Measurements from ENCODE around the gene TPRG1.

TPRG1 gene

GRCh38 chr3:189275852-189276251 is 104.1 kb downstream of the TPRG1 start:
- ATAC-seq (no peak), DNase-seq (ENCODE audit: low spot score in 2 of 2) (no peak)
- Mint-ChIP-seq H3K27ac (no peak overlapping the region), H3K4me3 (no peak overlapping the region), H3K36me3 (no peaks in the 10 kb centered on the region), H3K4me1 (peaks cover 27% of the 10 kb centered on the region), H3K9me3 (peaks cover 3% of the 10 kb centered on the region)

GRCh38 chr3:189276444-189277219 is 104.9 kb downstream of the TPRG1 start:
- no peak overlapping the region for H3K4me3 Mint-ChIP-seq
- no peaks in the 10 kb centered on the region for H3K36me3 Mint-ChIP-seq
- H3K27ac Mint-ChIP-seq = no peak overlapping the region
- H3K9me3 Mint-ChIP-seq = peaks cover 3% of the 10 kb centered on the region
- no peak for ATAC-seq
- H3K4me1 Mint-ChIP-seq = peaks cover 27% of the 10 kb centered on the region
- no peak for DNase-seq (ENCODE audit: low spot score in 2 of 2)

- Mint-ChIP-seq H3K9me3 (peaks cover 3% of the 10 kb centered on the region), H3K36me3 (no peaks in the 10 kb centered on the region), H3K4me3 (no peak overlapping the region), H3K4me1 (peaks cover 23% of the 10 kb centered on the region), H3K27ac (no peak overlapping the region)
- ATAC-seq = peak; percentile 51
- DNase-seq (ENCODE audit: low spot score in 2 of 2) = no peak
Measured at GRCh38 chr3:189277711-189278110, 105.9 kb downstream of the TPRG1 start.

- H3K4me3 Mint-ChIP-seq = no peak overlapping the region
- no peaks in the 10 kb centered on the region for H3K36me3 Mint-ChIP-seq
- peaks cover 21% of the 10 kb centered on the region for H3K4me1 Mint-ChIP-seq
- ATAC-seq (no peak), DNase-seq (ENCODE audit: low spot score in 2 of 2) (no peak)
- peaks cover 3% of the 10 kb centered on the region for H3K9me3 Mint-ChIP-seq
- no peak overlapping the region for H3K27ac Mint-ChIP-seq
Measured at GRCh38 chr3:189278221-189278620, 106.5 kb downstream of the TPRG1 start.

GRCh38 chr3:189282189-189282588 is 110.4 kb downstream of the TPRG1 start:
- Mint-ChIP-seq H3K4me1 (peaks cover 21% of the 10 kb centered on the region), H3K4me3 (no peak overlapping the region), H3K9me3 (no peaks in the 10 kb centered on the region), H3K36me3 (no peaks in the 10 kb centered on the region), H3K27ac (no peak overlapping the region)
- no peak for DNase-seq (ENCODE audit: low spot score in 2 of 2)
- no peak for ATAC-seq

GRCh38 chr3:189282741-189283140 is 111.0 kb downstream of the TPRG1 start:
- Mint-ChIP-seq H3K4me3 (no peak overlapping the region), H3K36me3 (no peaks in the 10 kb centered on the region)

GRCh38 chr3:189286188-189286587 is 114.4 kb downstream of the TPRG1 start:
- Mint-ChIP-seq H3K36me3 (no peaks in the 10 kb centered on the region), H3K9me3 (no peaks in the 10 kb centered on the region), H3K27ac (no peak overlapping the region), H3K4me1 (peaks cover 31% of the 10 kb centered on the region), H3K4me3 (no peak overlapping the region)
- DNase-seq (ENCODE audit: low spot score in 2 of 2) (no peak), ATAC-seq (no peak)

More at GRCh38 chr3:189282741-189283140, 111.0 kb downstream of the TPRG1 start:
- ATAC-seq (no peak), DNase-seq (ENCODE audit: low spot score in 2 of 2) (no peak)
- H3K4me1 Mint-ChIP-seq = peaks cover 20% of the 10 kb centered on the region
- H3K9me3 Mint-ChIP-seq = no peaks in the 10 kb centered on the region
- H3K27ac Mint-ChIP-seq = no peak overlapping the region

- Mint-ChIP-seq H3K9me3 (no peaks in the 10 kb centered on the region), H3K36me3 (no peaks in the 10 kb centered on the region), H3K4me1 (peaks cover 31% of the 10 kb centered on the region), H3K27ac (no peak overlapping the region), H3K4me3 (no peak overlapping the region)
- no peak for DNase-seq (ENCODE audit: low spot score in 2 of 2)
- ATAC-seq = no peak
Measured at GRCh38 chr3:189286916-189287315, 115.1 kb downstream of the TPRG1 start.

GRCh38 chr3:189288348-189289235 is 116.8 kb downstream of the TPRG1 start:
- peaks cover 31% of the 10 kb centered on the region for H3K4me1 Mint-ChIP-seq
- no peaks in the 10 kb centered on the region for H3K9me3 Mint-ChIP-seq
- H3K27ac Mint-ChIP-seq = no peak overlapping the region
- H3K36me3 Mint-ChIP-seq = no peaks in the 10 kb centered on the region
- DNase-seq (ENCODE audit: low spot score in 2 of 2) (peak in 1 of 2 donors; percentile 58), ATAC-seq (peak; percentile 93)
- H3K4me3 Mint-ChIP-seq = peak overlapping the region; percentile 4

GRCh38 chr3:189289251-189289650 is 117.5 kb downstream of the TPRG1 start:
- Mint-ChIP-seq H3K4me1 (peaks cover 31% of the 10 kb centered on the region), H3K9me3 (no peaks in the 10 kb centered on the region), H3K27ac (no peak overlapping the region), H3K36me3 (no peaks in the 10 kb centered on the region), H3K4me3 (peak overlapping the region; percentile 4)
- ATAC-seq (no peak), DNase-seq (ENCODE audit: low spot score in 2 of 2) (no peak)

- Mint-ChIP-seq H3K4me1 (peaks cover 22% of the 10 kb centered on the region), H3K27ac (no peak overlapping the region), H3K4me3 (no peak overlapping the region), H3K36me3 (no peaks in the 10 kb centered on the region), H3K9me3 (no peaks in the 10 kb centered on the region)
- DNase-seq (ENCODE audit: low spot score in 2 of 2) = no peak
- no peak for ATAC-seq
Measured at GRCh38 chr3:189292667-189293484, 121.1 kb downstream of the TPRG1 start.

GRCh38 chr3:189294649-189295048 is 122.9 kb downstream of the TPRG1 start:
- DNase-seq (ENCODE audit: low spot score in 2 of 2) = no peak
- no peak overlapping the region for H3K27ac Mint-ChIP-seq
- H3K4me3 Mint-ChIP-seq = no peak overlapping the region
- no peaks in the 10 kb centered on the region for H3K9me3 Mint-ChIP-seq
- H3K36me3 Mint-ChIP-seq = no peaks in the 10 kb centered on the region
- ATAC-seq = no peak
- peaks cover 7% of the 10 kb centered on the region for H3K4me1 Mint-ChIP-seq

- Mint-ChIP-seq H3K4me3 (no peak overlapping the region), H3K27ac (no peak overlapping the region), H3K36me3 (no peaks in the 10 kb centered on the region), H3K9me3 (no peaks in the 10 kb centered on the region), H3K4me1 (peaks cover 6% of the 10 kb centered on the region)
- ATAC-seq = no peak
- no peak for DNase-seq (ENCODE audit: low spot score in 2 of 2)
Measured at GRCh38 chr3:189295089-189295488, 123.3 kb downstream of the TPRG1 start.

GRCh38 chr3:189297932-189298331 is 126.2 kb downstream of the TPRG1 start:
- H3K27ac Mint-ChIP-seq = no peak overlapping the region
- H3K4me3 Mint-ChIP-seq = no peak overlapping the region
- DNase-seq (ENCODE audit: low spot score in 2 of 2) (no peak), ATAC-seq (no peak)
- H3K4me1 Mint-ChIP-seq = peaks cover 6% of the 10 kb centered on the region
- H3K9me3 Mint-ChIP-seq = no peaks in the 10 kb centered on the region
- no peaks in the 10 kb centered on the region for H3K36me3 Mint-ChIP-seq
